ENCODE measurements around the gene INF2.

INF2 gene

DNA sequence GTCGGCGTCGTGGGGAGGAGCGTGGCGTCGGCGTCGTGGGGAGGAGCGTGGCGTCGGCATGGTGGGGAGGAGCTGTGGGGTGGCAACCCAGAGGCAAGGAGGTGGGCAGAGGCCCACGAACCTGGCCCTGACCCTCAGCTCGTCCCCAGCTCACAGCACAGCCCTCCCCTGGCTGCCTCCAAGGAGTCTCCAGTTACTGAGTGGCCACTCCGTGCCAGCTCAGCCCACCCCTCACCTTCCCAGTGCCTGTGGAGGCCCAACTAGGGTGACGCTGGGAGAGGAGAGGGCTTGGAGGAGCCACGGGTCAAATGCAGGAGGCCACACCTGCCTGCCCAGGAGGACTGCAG is 40.4 kb downstream of the INF2 start:
- TF ChIP-seq, protein P1, sequence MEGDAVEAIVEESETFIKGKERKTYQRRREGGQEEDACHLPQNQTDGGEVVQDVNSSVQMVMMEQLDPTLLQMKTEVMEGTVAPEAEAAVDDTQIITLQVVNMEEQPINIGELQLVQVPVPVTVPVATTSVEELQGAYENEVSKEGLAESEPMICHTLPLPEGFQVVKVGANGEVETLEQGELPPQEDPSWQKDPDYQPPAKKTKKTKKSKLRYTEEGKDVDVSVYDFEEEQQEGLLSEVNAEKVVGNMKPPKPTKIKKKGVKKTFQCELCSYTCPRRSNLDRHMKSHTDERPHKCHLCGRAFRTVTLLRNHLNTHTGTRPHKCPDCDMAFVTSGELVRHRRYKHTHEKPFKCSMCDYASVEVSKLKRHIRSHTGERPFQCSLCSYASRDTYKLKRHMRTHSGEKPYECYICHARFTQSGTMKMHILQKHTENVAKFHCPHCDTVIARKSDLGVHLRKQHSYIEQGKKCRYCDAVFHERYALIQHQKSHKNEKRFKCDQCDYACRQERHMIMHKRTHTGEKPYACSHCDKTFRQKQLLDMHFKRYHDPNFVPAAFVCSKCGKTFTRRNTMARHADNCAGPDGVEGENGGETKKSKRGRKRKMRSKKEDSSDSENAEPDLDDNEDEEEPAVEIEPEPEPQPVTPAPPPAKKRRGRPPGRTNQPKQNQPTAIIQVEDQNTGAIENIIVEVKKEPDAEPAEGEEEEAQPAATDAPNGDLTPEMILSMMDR (IDR thresholded peaks at IDR 0.05; ENCODE audit: low read depth, low read length), result no peak
- no peak overlapping the region for H3K4me3 ChIP-seq (ENCODE audit: low read depth, low read length)

DNA sequence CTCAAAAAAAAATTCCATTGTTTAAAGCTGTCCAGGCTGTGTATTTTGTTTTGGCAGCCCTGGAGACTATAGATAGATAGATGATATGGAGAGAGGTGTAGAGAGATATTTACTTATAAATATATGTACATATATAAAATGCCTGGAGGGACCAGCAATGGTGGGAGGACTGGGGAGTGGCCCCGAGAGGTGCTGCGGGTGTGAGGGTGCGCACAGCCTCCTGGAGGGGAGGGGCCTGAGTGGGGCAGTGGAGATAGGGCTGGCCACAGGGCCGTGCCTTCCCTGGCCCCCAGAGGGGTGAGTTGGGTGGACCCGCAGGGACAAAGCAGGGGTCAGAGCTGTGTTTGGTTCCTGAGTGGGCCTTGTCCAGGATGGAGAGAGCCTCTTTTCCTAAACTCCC is 41.1 kb downstream of the INF2 start:
- TF ChIP-seq, protein P1 (IDR thresholded peaks at IDR 0.05; ENCODE audit: low read depth, low read length), result no peak
- H3K4me3 ChIP-seq (ENCODE audit: low read depth, low read length), result no peak overlapping the region

DNA sequence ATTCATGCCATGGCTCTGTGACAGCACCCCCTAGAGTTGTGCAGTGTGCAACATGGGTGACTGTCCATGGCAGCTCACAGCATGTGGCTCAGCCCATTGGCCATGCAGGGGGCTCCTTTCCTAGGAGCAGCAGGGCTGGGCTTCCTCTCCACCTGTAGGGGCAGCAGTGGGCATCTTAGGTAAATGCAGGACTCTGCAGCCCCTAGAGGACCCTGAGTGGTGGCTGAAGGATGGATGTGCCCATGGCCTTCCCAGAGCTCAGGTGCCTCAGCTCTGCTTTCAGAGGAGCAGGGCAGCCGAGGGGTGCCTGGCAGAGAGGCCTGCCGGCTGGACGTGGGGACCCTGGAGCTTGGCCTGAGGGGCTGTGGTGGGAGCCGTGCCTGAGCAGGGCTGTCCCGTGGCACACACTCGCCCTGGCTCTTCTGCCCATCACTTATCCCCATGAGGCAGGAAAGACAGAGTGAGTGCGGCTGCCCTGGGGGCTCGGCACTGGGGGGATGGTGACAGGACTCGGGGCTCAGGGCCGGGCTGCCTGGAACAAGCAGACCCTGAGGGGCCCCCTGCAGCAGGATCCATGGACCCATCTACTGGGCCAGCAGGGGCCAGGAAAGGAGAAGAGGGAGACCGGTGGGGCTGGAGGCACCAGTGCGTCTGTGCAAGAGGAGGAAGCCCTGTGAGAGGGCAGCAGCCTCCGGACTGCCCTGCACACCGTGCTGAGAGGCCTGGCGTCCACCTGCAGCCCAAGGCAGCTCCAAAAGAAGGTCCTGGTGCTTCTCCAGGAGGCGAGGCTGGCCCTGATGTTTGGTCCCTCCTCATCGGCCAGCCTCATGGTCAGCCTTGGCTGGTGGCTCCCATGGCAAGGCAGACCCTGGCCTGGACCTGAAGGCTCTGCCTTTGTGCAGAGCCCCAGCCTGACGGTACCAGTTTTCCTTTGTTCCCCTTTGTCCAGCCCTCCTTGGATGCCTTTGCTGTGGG is 42.2 kb downstream of the INF2 start:
- TF ChIP-seq, protein P1 (IDR thresholded peaks at IDR 0.05; ENCODE audit: low read depth, low read length), result peak; percentile 19; the same call in 1 of the 2 replicates
- H3K4me3 ChIP-seq (ENCODE audit: low read depth, low read length), result no peak overlapping the region

DNA sequence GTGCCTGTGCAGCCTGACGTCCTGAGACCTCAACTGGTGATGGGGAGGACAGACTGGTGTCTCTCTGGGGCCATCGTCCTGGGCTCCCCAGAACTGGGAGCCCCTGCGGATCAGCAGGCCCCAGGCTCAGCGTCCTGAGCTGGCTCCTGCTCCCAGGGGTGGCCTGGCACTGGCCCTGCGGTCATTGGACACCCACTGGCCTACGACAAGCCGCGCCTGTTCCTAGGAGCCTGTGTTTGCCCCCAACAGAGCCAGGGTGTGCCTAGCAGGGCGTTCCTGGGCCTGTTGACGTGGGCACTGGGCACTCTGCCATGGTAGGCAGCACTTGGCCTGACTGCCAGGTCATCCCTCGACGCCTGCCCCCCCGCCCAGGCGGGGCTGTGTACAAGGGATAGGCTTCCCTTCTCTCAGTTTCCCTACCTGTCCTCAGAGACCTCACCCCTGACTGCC is 43.0 kb downstream of the INF2 start:
- TF ChIP-seq, protein P1 (IDR thresholded peaks at IDR 0.05; ENCODE audit: low read depth, low read length), result no peak
- no peak overlapping the region for H3K4me3 ChIP-seq (ENCODE audit: low read depth, low read length)

DNA sequence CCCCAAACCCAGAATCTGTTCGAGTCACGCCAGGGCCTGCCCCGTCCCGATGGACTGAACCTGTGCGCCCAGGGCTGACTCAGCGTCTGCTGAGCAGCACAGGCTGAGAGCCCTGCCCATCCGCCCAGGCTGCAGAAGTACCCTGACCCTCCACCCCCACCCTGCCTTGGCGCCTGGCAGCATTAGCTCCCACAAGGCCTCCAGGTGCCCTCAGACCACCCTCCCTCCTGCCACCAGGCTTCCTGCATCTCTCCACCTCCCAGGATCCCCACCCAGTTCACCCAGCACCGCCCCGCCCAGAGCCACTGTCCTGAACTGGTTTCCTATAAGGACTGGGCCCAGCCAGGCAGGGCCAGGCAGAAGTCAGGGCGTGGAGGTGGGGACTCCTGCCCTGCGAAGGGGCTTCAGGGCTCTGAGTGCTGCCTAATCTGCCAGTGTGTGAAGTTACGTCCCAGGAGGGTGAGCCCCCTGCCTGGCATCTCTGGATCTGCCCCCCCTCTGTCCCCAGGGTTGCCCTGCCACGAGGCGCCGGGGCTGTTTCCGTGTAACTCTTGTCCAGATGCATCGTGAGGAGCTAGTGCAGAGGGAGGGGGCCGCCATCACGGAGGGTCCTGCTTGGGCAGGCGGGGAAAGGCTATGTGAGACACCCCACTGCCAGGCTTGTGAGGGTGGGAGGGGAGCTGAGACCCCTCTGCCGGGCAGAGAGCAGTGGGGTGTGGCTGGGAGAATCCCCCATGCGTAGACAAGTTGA is 43.7 kb downstream of the INF2 start:
- TF ChIP-seq, protein P1 (IDR thresholded peaks at IDR 0.05; ENCODE audit: low read depth, low read length), result no peak
- no peak overlapping the region for H3K4me3 ChIP-seq (ENCODE audit: low read depth, low read length)

DNA sequence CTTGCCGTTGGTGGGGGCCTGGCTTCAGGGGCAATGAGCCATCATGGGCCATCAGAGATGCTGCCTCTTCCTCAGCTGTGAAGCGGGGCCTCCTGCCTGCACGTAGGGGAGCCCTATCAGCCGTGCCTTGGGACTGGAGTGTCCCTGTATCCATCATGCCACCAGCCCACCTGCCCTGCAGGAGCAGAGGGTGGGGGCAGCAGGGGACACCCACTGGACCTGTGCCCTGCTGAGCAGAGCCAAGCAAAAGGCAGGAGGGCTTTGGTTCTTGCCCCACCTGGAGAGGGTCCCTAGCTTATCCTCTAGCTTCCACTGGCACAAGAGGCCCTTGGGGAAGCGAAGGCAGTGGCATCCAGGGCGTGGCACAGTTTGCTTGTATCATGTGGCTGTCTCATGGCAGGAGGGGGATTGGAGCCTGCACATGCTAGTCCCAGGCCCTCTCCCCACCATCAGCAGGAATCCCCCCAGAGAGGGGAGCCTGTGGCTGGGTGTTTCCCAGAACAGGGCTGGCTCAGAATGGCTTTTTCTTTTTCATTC is 44.7 kb downstream of the INF2 start:
- TF ChIP-seq, protein P1 (IDR thresholded peaks at IDR 0.05; ENCODE audit: low read depth, low read length), result no peak
- no peak overlapping the region for H3K4me3 ChIP-seq (ENCODE audit: low read depth, low read length)
